ENCODE measurements around the gene TESK1. TPM values are rescaled to one million over a fixed set of nuclear protein-coding genes. Genes with fewer than 3 reads are reported as not detected.
"Not testable (repeated sequence)": the region's sequence is repeated elsewhere in the genome, so short reads cannot be mapped to it uniquely, and the experiment has no call there.

The TESK1 gene
- total RNA-seq, 1 donor from 2014 or later = 49.0 TPM

- intact Hi-C loops (cut with DNase I); ATAC-seq; DNase-seq (ENCODE audit: low spot score): not testable (repeated sequence)
Observed at GRCh38 chr9:35639225-35639624, 34.2 kb downstream of the TESK1 start.

GRCh38 chr9:35639631-35640030 is 34.6 kb downstream of the TESK1 start:
- ATAC-seq (no peak), DNase-seq (ENCODE audit: low spot score) (no peak)
- intact Hi-C loops (cut with DNase I) = no loop called here

- ATAC-seq; intact Hi-C loops (cut with DNase I): not testable (repeated sequence)
- DNase-seq (ENCODE audit: low spot score) = peak; percentile 32
Observed at GRCh38 chr9:35640431-35640830, 35.4 kb downstream of the TESK1 start.

- DNase-seq (ENCODE audit: low spot score); intact Hi-C loops (cut with DNase I): not testable (repeated sequence)
Observed at GRCh38 chr9:35641478-35641877, 36.4 kb downstream of the TESK1 start.

GRCh38 chr9:35643046-35643445 is 38.0 kb downstream of the TESK1 start:
- intact Hi-C loops (cut with DNase I) = no loop called here
- DNase-seq (ENCODE audit: low spot score) (peak; percentile 52), ATAC-seq (no peak)

More at GRCh38 chr9:35641478-35641877, 36.4 kb downstream of the TESK1 start:
- ATAC-seq = not testable (repeated sequence)

- intact Hi-C loops (cut with DNase I); ATAC-seq: not testable (repeated sequence)
- peak; percentile 53 for DNase-seq (ENCODE audit: low spot score)
Observed at GRCh38 chr9:35645736-35646135, 40.7 kb downstream of the TESK1 start.

- ATAC-seq = peak; percentile 47
Observed at GRCh38 chr9:35646153-35646532, 41.1 kb downstream of the TESK1 start.

GRCh38 chr9:35646533-35647265 is 41.6 kb downstream of the TESK1 start:
- peak; percentile 97 for DNase-seq (ENCODE audit: low spot score)
- ATAC-seq = peak; percentile 96
- intact Hi-C loops (cut with DNase I) = no loop called here

More at GRCh38 chr9:35646153-35646532, 41.1 kb downstream of the TESK1 start:
- DNase-seq (ENCODE audit: low spot score) = peak; percentile 70
- intact Hi-C loops (cut with DNase I) = no loop called here

- ATAC-seq = no peak
- intact Hi-C loops (cut with DNase I) = no loop called here
Observed at GRCh38 chr9:35649431-35650340, 44.6 kb downstream of the TESK1 start.

GRCh38 chr9:35650341-35651158 is 45.5 kb downstream of the TESK1 start, which contains the start of gene SIT1:
Gene SIT1 (minus strand): TSS chr9:35650931. CDS start chr9:35650853, 78 bp downstream.
- peak; percentile 54 for DNase-seq (ENCODE audit: low spot score)

More at GRCh38 chr9:35649431-35650340, 44.6 kb downstream of the TESK1 start:
- DNase-seq (ENCODE audit: low spot score) = peak; percentile 65

GRCh38 chr9:35651956-35652828 is 47.1 kb downstream of the TESK1 start:
- ATAC-seq (no peak), DNase-seq (ENCODE audit: low spot score) (peak; percentile 28)
- intact Hi-C loops (cut with DNase I) = no loop called here

More at GRCh38 chr9:35650341-35651158, 45.5 kb downstream of the TESK1 start, which contains the start of gene SIT1:
- ATAC-seq = no peak
- intact Hi-C loops (cut with DNase I) = no loop called here

GRCh38 chr9:35652829-35653209 is 47.8 kb downstream of the TESK1 start:
- ATAC-seq (no peak), DNase-seq (ENCODE audit: low spot score) (peak; percentile 38)
- intact Hi-C loops (cut with DNase I) = no loop called here

GRCh38 chr9:35653611-35654010 is 48.5 kb downstream of the TESK1 start:
- DNase-seq (ENCODE audit: low spot score) (peak; percentile 12), ATAC-seq (no peak)
- intact Hi-C loops (cut with DNase I) = no loop called here

GRCh38 chr9:35656348-35656747 is 51.3 kb downstream of the TESK1 start:
- DNase-seq (ENCODE audit: low spot score) (no peak), ATAC-seq (no peak)
- intact Hi-C loops (cut with DNase I) = no loop called here

- ATAC-seq (peak; percentile 45), DNase-seq (ENCODE audit: low spot score) (no peak)
- intact Hi-C loops (cut with DNase I) = no loop called here
Observed at GRCh38 chr9:35656831-35657545, 51.9 kb downstream of the TESK1 start.

GRCh38 chr9:35657546-35658136 is 52.6 kb downstream of the TESK1 start, which contains the start of gene RMRP:
Gene RMRP (minus strand): TSS chr9:35658019.
- DNase-seq (ENCODE audit: low spot score) = peak; percentile 98
- intact Hi-C loops (cut with DNase I) = no loop called here

More at GRCh38 chr9:35657546-35658136, 52.6 kb downstream of the TESK1 start, which contains the start of gene RMRP:
- peak; percentile 98 for ATAC-seq
